PC-9 (cell line): Measurements from ENCODE around the gene IL18. TPM values are rescaled to one million over a fixed set of nuclear protein-coding genes. Genes with fewer than 3 reads are reported as not detected.

Experiments used
- BruUV-seq: library from RNA; stranded (reverse); fragments of 400-500 nt; replicated peaks from 2 replicates; lab custom pipeline; 2021; lab: Mats Ljungman, UMichigan
- CTCF ChIA-PET: fragments of 300-600 bp; sonication (Branson Sonifier 250); formaldehyde crosslinking; loops from one replicate; lab custom pipeline; 2022; ENCODE audit warnings: antibody characterized with exemption; lab: Charles Lee
- POLR2A ChIA-PET: fragments of 300-600 bp; sonication (Branson Sonifier 250); formaldehyde crosslinking; loops from one replicate; lab custom pipeline; 2022; ENCODE audit warnings: antibody characterized with exemption; ENCODE audit not compliant: unreplicated experiment; lab: Charles Lee
- DNase-seq, 2 experiments: peaks; one replicate each; pipeline versions ENCODE4 v3.0.0 to v3.0.0-alpha.2; 2015 to 2022; ENCODE audit warnings: mixed read lengths in 1 of 2
- H2AFZ ChIP-seq: fragments of 200-600 bp; sonication (generic); 2 replicates; pipeline ENCODE4 v1.8.1; 2017; ENCODE audit warnings: antibody characterized with exemption
- H3F3A ChIP-seq: fragments of 200-600 bp; sonication (generic); 2 replicates; pipeline ENCODE4 v1.8.1; 2017; ENCODE audit warnings: antibody characterized with exemption, mild to moderate bottlenecking, low read depth; ENCODE audit not compliant: insufficient read depth
- H3K27ac ChIP-seq: fragments of 200-600 bp; sonication (generic); 2 replicates; pipeline ENCODE4 v1.6.1; 2016; ENCODE audit warnings: mixed run types
- H3K27me3 ChIP-seq: fragments of 200-600 bp; sonication (generic); 2 replicates; pipeline ENCODE4 v1.6.1; 2016; ENCODE audit warnings: low read depth, mixed run types; ENCODE audit not compliant: insufficient read depth
- H3K36me3 ChIP-seq: fragments of 200-600 bp; sonication (generic); 2 replicates; pipeline ENCODE4 v1.6.1; 2016; ENCODE audit warnings: low read depth, mixed run types
- H3K4me1 ChIP-seq: fragments of 200-600 bp; sonication (generic); replicated peaks from 2 replicates; pipeline ENCODE4 v1.6.1; 2016; ENCODE audit warnings: mixed run types; ENCODE audit not compliant: insufficient read depth
- H3K4me2 ChIP-seq: fragments of 200-600 bp; sonication (generic); 2 replicates; pipeline ENCODE4 v1.6.1; 2017; ENCODE audit warnings: mixed run types
- H3K4me3 ChIP-seq: fragments of 200-600 bp; sonication (generic); 2 replicates; pipeline ENCODE4 v1.6.1; 2016; ENCODE audit warnings: mixed run types
- H3K79me2 ChIP-seq: fragments of 200-600 bp; sonication (generic); 2 replicates; pipeline ENCODE4 v1.6.1; 2017; ENCODE audit warnings: low read depth, mixed run types
- H3K9me2 ChIP-seq: fragments of 200-600 bp; sonication (generic); 2 replicates; pipeline ENCODE4 v1.8.1; 2017; ENCODE audit warnings: mild to moderate bottlenecking; ENCODE audit not compliant: insufficient read depth
- H3K9me3 ChIP-seq: fragments of 200-600 bp; sonication (generic); 2 replicates; pipeline ENCODE4 v1.8.1; 2016; ENCODE audit warnings: low read depth; ENCODE audit not compliant: insufficient read depth
- H4K20me1 ChIP-seq: fragments of 200-600 bp; sonication (generic); 2 replicates; pipeline ENCODE4 v1.8.1; 2017; ENCODE audit not compliant: insufficient read depth
- EZH2 ChIP-seq: fragments of 200-600 bp; sonication (generic); IDR thresholded peaks from 2 replicates; pipeline ENCODE4 v1.8.0; 2017; ENCODE audit warnings: antibody characterized with exemption, low read depth
- intact Hi-C: fragments of 100-400 bp; cut with micrococcal nuclease; formaldehyde crosslinking; loops from one replicate; pipeline ENCODE4 v1.10.0; 2022; ENCODE audit not compliant: unreplicated experiment
- total RNA-seq: library from RNA; stranded (reverse); gene quantifications from 2 replicates; pipeline ENCODE4 v1.2.3, GENCODE V29; 2021
- TF ChIP-seq, protein P1 (sequence below): fragments of 200-600 bp; sonication (generic); conservative IDR thresholded peaks from 2 replicates; pipeline ENCODE4 v1.6.1; 2017; ENCODE audit warnings: mixed run types, antibody characterized with exemption, mild to moderate bottlenecking, moderate library complexity

The IL18 gene
- total RNA-seq, 1 experiment from 2014 or later: 42.8 TPM

DNA sequence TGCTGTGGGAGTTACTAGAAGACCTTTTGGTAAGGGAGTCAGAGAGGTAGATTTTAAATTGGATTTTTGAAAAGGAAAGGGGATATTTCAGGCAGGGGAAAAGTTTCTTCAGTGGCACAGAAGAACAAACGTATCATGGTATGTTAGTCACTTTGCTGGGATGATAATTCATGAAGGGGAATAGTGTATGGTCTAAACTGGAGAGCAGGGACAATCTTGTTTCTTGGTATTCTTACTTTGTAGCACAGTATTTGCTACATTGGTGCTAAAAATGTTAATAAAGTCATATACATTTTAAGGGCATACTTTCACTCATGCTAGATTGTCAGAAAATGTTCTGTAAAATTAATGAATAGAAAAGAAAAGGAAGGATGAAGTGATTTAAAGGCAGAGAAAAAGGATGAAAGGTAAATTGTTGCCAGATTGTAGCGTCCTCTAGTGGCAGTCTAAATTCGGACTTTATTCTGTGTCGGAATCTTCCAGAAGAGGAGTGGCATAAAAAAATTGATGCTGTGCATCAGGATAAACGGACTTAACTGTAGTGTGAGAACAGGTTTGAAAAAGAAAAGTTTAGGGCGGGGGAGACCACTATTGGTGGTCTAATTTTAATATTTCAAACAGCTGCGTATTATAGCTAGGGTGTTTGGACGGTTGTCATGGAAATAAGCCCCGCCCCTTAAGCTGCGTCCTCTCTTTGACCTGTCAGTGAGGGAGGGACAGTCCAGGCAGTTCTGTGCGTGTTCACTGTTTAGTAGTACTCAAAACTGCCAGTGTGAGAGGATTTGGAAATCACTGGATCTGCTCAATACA, 11.1 kb upstream of the IL18 start, which contains the start of gene BCO2:
TSS of gene BCO2 (plus strand) at position 724 of the 810 bp plus-strand sequence. CDS start 90 bp downstream, outside the sequence.
- H3K9me3 ChIP-seq: no peaks in the 10 kb centered on the region
- CTCF ChIA-PET: interaction anchor here (0.8 to 1.3 kb wide), 3 partner anchors 11 to 61 kb away, joined by 5 to 6 read pairs (median 5); partner anchors contain the start of gene IL18
- POLR2A ChIA-PET: interaction anchor here (0.6 kb wide), 1 partner anchor 329 kb away, joined by 4 read pairs; no protein-coding TSS in a partner anchor
- H3K4me2 ChIP-seq: peak within 1 kb of the TSS; percentile 66
- peak within 1 kb of the TSS; percentile 47 for H3K4me3 ChIP-seq
- intact Hi-C loops: loop anchor here (1.0 kb wide), 1 partner anchor 62 kb away; no protein-coding TSS in a partner anchor
- BruUV-seq: no TSS peak
- no peaks in the 10 kb centered on the region for H3K27me3 ChIP-seq
- no peaks in the 10 kb centered on the region for H3K36me3 ChIP-seq
- H3K9me2 ChIP-seq: no peaks in the 10 kb centered on the region
- H3F3A ChIP-seq: peaks cover 9% of the 10 kb centered on the region
- H3K4me1 ChIP-seq: peaks cover 16% of the 10 kb centered on the region
- peak within 1 kb of the TSS; percentile 67 for H2AFZ ChIP-seq
- TF ChIP-seq, protein P1, sequence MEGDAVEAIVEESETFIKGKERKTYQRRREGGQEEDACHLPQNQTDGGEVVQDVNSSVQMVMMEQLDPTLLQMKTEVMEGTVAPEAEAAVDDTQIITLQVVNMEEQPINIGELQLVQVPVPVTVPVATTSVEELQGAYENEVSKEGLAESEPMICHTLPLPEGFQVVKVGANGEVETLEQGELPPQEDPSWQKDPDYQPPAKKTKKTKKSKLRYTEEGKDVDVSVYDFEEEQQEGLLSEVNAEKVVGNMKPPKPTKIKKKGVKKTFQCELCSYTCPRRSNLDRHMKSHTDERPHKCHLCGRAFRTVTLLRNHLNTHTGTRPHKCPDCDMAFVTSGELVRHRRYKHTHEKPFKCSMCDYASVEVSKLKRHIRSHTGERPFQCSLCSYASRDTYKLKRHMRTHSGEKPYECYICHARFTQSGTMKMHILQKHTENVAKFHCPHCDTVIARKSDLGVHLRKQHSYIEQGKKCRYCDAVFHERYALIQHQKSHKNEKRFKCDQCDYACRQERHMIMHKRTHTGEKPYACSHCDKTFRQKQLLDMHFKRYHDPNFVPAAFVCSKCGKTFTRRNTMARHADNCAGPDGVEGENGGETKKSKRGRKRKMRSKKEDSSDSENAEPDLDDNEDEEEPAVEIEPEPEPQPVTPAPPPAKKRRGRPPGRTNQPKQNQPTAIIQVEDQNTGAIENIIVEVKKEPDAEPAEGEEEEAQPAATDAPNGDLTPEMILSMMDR: peak; percentile 98
- TF ChIP-seq EZH2: no peak
- no peaks in the 10 kb centered on the region for H3K79me2 ChIP-seq
- H3K27ac ChIP-seq: no peak within 1 kb of the TSS
- DNase-seq: peak; percentile 76 to 77
- H4K20me1 ChIP-seq: no peaks in the 10 kb centered on the region

DNA sequence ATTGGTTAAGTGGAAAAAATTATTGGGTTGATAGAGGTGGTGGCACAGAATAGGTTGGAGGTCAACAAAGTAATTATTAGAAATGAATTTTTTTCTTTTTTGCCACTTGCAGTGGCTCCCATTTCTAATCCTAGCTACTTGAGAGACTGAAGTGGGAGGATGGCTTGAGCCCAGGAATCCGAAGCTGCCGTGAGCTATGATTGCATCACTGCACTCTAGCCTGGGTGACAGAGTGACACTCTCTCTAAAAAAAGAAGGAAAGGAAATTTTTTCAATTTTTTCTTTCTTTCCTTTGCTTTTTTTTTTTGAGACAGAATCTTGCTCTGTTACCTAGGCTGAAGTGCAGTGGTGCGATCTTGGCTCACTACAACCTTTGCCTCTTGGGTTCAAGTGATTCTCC, 9.3 kb upstream of the IL18 start:
- POLR2A ChIA-PET: interaction anchor here (0.6 kb wide), 2 partner anchors 10 to 88 kb away, joined by 3 to 4 read pairs; no protein-coding TSS in a partner anchor
- no peak overlapping the region for H2AFZ ChIP-seq
- no peaks in the 10 kb centered on the region for H3K9me3 ChIP-seq
- peaks cover 16% of the 10 kb centered on the region for H3K4me1 ChIP-seq
- no peaks in the 10 kb centered on the region for H3K36me3 ChIP-seq
- peaks cover 9% of the 10 kb centered on the region for H3F3A ChIP-seq
- H4K20me1 ChIP-seq: no peaks in the 10 kb centered on the region
- no peak for TF ChIP-seq EZH2
- TF ChIP-seq, protein P1: no peak
- peak in 1 of 2 experiments; percentile 31 for DNase-seq
- no peaks in the 10 kb centered on the region for H3K9me2 ChIP-seq
- H3K27ac ChIP-seq: no peak overlapping the region
- no peaks in the 10 kb centered on the region for H3K79me2 ChIP-seq
- BruUV-seq: no TSS peak
- CTCF ChIA-PET: interaction anchor here (0.7 kb wide), 1 partner anchor 753 kb away, joined by 3 read pairs; no protein-coding TSS in a partner anchor
- H3K27me3 ChIP-seq: no peaks in the 10 kb centered on the region
- intact Hi-C loops: no loop called here
- H3K4me2 ChIP-seq: no peak overlapping the region
- no peak overlapping the region for H3K4me3 ChIP-seq

DNA sequence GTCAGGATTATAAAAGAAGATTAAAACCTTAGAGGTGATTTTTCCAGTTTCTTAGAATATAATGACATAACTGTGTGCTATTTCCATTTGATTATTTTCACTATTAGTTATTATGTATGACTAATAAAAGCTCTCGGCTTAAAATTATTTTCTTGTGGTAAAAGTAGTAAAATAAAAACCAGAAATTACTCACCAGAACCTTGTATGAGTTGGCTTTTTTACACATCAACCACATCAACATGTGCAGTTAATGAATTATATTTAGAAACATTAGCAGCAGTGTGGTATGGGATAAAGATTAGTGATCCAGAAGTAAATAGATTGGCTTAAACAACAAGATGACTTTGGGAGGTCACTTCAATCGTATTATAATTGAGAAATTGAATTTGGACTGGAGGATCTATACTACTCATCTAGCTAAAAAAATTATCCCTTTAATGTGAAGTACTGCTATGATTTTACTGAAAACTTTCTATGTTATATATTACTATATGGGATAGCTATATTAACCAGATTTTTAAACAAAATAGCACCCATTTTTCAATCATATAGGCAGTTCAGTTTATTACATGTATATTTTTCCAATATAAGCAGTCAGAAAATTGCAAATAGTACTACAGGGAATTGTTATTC, 8.6 kb upstream of the IL18 start:
- DNase-seq: peak in 1 of 2 experiments; percentile 5
- no TSS peak for BruUV-seq
- peaks cover 16% of the 10 kb centered on the region for H3K4me1 ChIP-seq
- POLR2A ChIA-PET: interaction anchor here (0.6 kb wide), 2 partner anchors 9 to 87 kb away, joined by 3 to 4 read pairs; no protein-coding TSS in a partner anchor
- no peaks in the 10 kb centered on the region for H3K36me3 ChIP-seq
- no peaks in the 10 kb centered on the region for H3K79me2 ChIP-seq
- no peaks in the 10 kb centered on the region for H4K20me1 ChIP-seq
- H3K27me3 ChIP-seq: no peaks in the 10 kb centered on the region
- intact Hi-C loops: no loop called here
- H3K4me3 ChIP-seq: no peak overlapping the region
- TF ChIP-seq EZH2: no peak
- TF ChIP-seq, protein P1: no peak
- CTCF ChIA-PET: no interaction called here
- no peak overlapping the region for H3K4me2 ChIP-seq
- H3K9me3 ChIP-seq: no peaks in the 10 kb centered on the region
- no peak overlapping the region for H3K27ac ChIP-seq
- H3F3A ChIP-seq: peaks cover 9% of the 10 kb centered on the region; the same call in 1 of the 2 replicates
- no peaks in the 10 kb centered on the region for H3K9me2 ChIP-seq
- no peak overlapping the region for H2AFZ ChIP-seq
